ENCODE results near the gene SLC9A9. TPM values are rescaled to one million over a fixed set of nuclear protein-coding genes. Genes with fewer than 3 reads are reported as not detected.

The SLC9A9 gene
- total and polyA plus RNA-seq, 7 donors, result 1.3 to 5.4 (median 2.9) TPM

- Histone ChIP-seq H3K27me3 (ENCODE audit: insufficient read depth in 3 of 3, low read length in 2 of 3) (no peaks in the 10 kb centered on the region), H3K27ac (no peak overlapping the region), H3K4me3 (no peak overlapping the region), H3K4me1 (no peaks in the 10 kb centered on the region), H3K9me3 (no peaks in the 10 kb centered on the region), H3K36me3 (ENCODE audit: insufficient read depth in 1 of 2, low read depth in 1 of 2) (no peaks in the 10 kb centered on the region)
- DNase-seq (no peak), ATAC-seq (no peak)
- TF ChIP-seq CTCF (IDR thresholded peaks at IDR 0.05), result no peak
- 94 to 96% (median 95%) methylated on average over 2 of the region's 2 CpGs for WGBS, 3 donors
- intact Hi-C loops (cut with DNase I), result no loop called here
These were observed 194.3 kb downstream of the SLC9A9 start for GRCh38 chr3:143653935-143654334.

DNA sequence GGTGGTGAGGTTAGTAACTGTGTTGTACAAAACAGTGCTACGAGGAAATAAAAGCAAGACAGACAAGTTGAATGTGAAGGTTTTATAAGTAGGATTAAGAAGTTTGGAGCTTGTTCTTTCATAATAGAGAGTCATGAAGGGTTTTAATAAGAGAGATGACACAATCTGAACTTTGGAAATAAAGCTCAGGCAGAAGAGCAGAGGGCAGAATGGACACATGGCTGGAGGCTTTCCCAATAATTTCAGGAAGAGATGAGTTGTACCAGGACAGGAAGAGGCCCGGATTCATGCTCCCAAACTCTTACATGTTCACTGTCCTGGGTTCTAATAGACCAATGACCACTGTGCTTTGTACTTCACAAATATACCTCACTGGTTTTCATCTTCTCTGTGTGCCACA is 194.8 kb downstream of the SLC9A9 start:
- intact Hi-C loops (cut with DNase I), result no loop called here
- no peak for TF ChIP-seq CTCF (IDR thresholded peaks at IDR 0.05)
- no peak for DNase-seq
- Histone ChIP-seq H3K4me1 (no peaks in the 10 kb centered on the region), H3K36me3 (ENCODE audit: insufficient read depth in 1 of 2, low read depth in 1 of 2) (no peaks in the 10 kb centered on the region), H3K4me3 (no peak overlapping the region), H3K9me3 (no peaks in the 10 kb centered on the region), H3K27me3 (ENCODE audit: insufficient read depth in 3 of 3, low read length in 2 of 3) (no peaks in the 10 kb centered on the region), H3K27ac (no peak overlapping the region)
- no peak for ATAC-seq
- 76 to 87% (median 83%) methylated on average over 2 of the region's 2 CpGs for WGBS, 3 donors

- H3K4me3 ChIP-seq, result no peak overlapping the region
- no peak for DNase-seq
- no peaks in the 10 kb centered on the region for H3K36me3 ChIP-seq (ENCODE audit: insufficient read depth in 1 of 2, low read depth in 1 of 2)
- no peaks in the 10 kb centered on the region for H3K27me3 ChIP-seq (ENCODE audit: insufficient read depth in 3 of 3, low read length in 2 of 3)
- intact Hi-C loops (cut with DNase I), result no loop called here
- TF ChIP-seq CTCF (IDR thresholded peaks at IDR 0.05), result no peak
- H3K4me1 ChIP-seq, result no peaks in the 10 kb centered on the region
- no peak for ATAC-seq
- 77 to 82% (median 79%) methylated on average over 3 of the region's 3 CpGs for WGBS, 3 donors
- no peaks in the 10 kb centered on the region for H3K9me3 ChIP-seq
- H3K27ac ChIP-seq, result no peak overlapping the region
These were observed 196.2 kb downstream of the SLC9A9 start for GRCh38 chr3:143652118-143652517.

- H3K4me3 ChIP-seq, result no peak overlapping the region
- ATAC-seq (no peak), DNase-seq (no peak)
- no peaks in the 10 kb centered on the region for H3K9me3 ChIP-seq
- no peaks in the 10 kb centered on the region for H3K4me1 ChIP-seq
- no peaks in the 10 kb centered on the region for H3K27me3 ChIP-seq (ENCODE audit: insufficient read depth in 3 of 3, low read length in 2 of 3)
- H3K36me3 ChIP-seq (ENCODE audit: insufficient read depth in 1 of 2, low read depth in 1 of 2), result no peaks in the 10 kb centered on the region
- WGBS, 3 donors, result 40 to 58% (median 48%) methylated on average over 1 of the region's 1 CpG
- TF ChIP-seq CTCF (IDR thresholded peaks at IDR 0.05), result no peak
- intact Hi-C loops (cut with DNase I), result no loop called here
- no peak overlapping the region for H3K27ac ChIP-seq
These were observed 197.4 kb downstream of the SLC9A9 start for GRCh38 chr3:143650827-143651226.

- intact Hi-C loops (cut with DNase I), result no loop called here
- 93 to 95% (median 94%) methylated on average over 2 of the region's 2 CpGs for WGBS, 3 donors
- Histone ChIP-seq H3K27ac (no peak overlapping the region), H3K4me1 (no peaks in the 10 kb centered on the region), H3K27me3 (ENCODE audit: insufficient read depth in 3 of 3, low read length in 2 of 3) (no peaks in the 10 kb centered on the region), H3K4me3 (no peak overlapping the region), H3K36me3 (ENCODE audit: insufficient read depth in 1 of 2, low read depth in 1 of 2) (no peaks in the 10 kb centered on the region), H3K9me3 (no peaks in the 10 kb centered on the region)
- DNase-seq (no peak), ATAC-seq (no peak)
- TF ChIP-seq CTCF (IDR thresholded peaks at IDR 0.05), result no peak
These were observed 198.1 kb downstream of the SLC9A9 start for GRCh38 chr3:143650120-143650519.

Measured in psoas muscle (tissue), 8 donors.